ENCODE measurements around the gene EVI2B.
"Not testable (repeated sequence)": the region's sequence is repeated elsewhere in the genome, so short reads cannot be mapped to it uniquely, and the experiment has no call there.

The EVI2B gene

GRCh38 chr17:31272236-31272635, 41.6 kb downstream of the EVI2B start:
- Mint-ChIP-seq H3K9me3 (no peaks in the 10 kb centered on the region), H3K36me3 (ENCODE audit: low read depth) (peaks cover 13% of the 10 kb centered on the region), H3K4me1 (ENCODE audit: low read depth) (peaks cover 1% of the 10 kb centered on the region), H3K4me3 (no peak overlapping the region), H3K27me3 (ENCODE audit: low read depth) (no peaks in the 10 kb centered on the region), H3K27ac (no peak overlapping the region)

DNA sequence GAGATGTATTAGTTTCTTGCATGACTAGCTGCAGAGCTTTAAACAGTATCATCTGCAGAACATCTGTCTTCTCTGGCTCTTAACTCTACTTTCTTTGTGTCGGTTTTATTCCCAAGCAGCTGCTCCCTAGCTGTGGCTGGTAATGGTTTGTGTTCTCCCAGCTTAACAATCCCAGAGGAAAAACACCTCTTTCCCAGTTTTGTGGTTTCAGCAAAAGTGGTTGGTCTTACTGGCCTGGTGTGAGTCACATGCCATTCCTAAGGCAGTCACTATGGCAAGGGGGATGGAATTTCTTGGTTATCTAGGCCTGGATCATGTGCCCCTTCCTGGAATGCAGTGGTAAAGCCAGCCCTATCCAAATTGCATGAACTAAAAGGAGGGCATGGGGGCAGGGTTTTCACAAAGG, 44.3 kb downstream of the EVI2B start:
- H3K27me3 Mint-ChIP-seq (ENCODE audit: low read depth) = no peaks in the 10 kb centered on the region
- peaks cover 1% of the 10 kb centered on the region for H3K4me1 Mint-ChIP-seq (ENCODE audit: low read depth)
- no peak overlapping the region for H3K4me3 Mint-ChIP-seq
- H3K36me3 Mint-ChIP-seq (ENCODE audit: low read depth) = peaks cover 15% of the 10 kb centered on the region
- no peaks in the 10 kb centered on the region for H3K9me3 Mint-ChIP-seq
- no peak overlapping the region for H3K27ac Mint-ChIP-seq

DNA sequence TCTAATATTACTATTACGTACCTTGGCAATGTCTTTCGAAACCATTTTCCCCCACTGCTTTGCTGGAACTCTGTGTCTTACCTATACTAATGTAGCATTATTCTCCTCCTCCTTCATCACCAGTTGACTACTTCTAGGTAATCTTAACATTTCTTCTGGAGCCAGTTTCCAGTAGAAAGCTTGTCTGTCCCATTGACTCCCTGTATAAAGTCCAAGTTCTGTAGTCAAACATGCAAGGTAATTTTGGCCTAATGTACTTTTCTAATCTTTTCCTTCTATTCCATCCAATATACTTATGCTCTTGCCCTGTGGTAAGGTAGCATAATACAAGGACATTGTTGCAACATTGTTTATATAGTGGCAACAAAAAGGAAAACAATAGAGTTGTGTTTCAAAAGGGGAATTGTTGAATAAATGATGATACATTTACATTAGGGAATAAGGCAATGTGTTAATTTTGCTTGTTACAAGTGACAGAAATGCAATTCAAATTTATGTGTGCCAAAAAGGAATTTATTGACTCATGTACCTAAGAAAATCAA, 44.7 kb downstream of the EVI2B start:
- H3K27ac Mint-ChIP-seq = no peak overlapping the region
- H3K4me1 Mint-ChIP-seq (ENCODE audit: low read depth) = no peaks in the 10 kb centered on the region
- H3K4me3 Mint-ChIP-seq = no peak overlapping the region
- H3K9me3 Mint-ChIP-seq = no peaks in the 10 kb centered on the region
- H3K27me3 Mint-ChIP-seq (ENCODE audit: low read depth) = no peaks in the 10 kb centered on the region
- peaks cover 15% of the 10 kb centered on the region for H3K36me3 Mint-ChIP-seq (ENCODE audit: low read depth)

DNA sequence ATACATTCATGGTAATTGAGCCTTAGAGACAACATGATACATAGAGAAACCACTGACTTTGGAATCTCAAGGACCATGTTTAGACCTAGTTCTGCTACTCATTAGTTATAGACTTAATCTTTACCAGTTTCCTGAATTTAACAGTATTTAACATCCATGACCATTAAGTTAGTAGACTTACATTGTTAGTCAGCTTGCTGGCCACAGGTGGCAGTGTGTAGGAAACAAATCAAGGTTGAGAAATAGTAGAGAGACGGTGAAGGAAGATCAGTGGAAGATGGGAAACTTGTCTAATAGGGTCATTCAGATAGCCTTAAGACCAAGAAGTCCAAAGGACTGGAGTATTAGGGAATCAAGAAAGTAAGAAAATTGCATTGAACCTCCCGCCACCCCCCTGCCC, 47.8 kb downstream of the EVI2B start:
- Mint-ChIP-seq H3K4me3 (no peak overlapping the region), H3K4me1 (ENCODE audit: low read depth) (no peaks in the 10 kb centered on the region), H3K36me3 (ENCODE audit: low read depth) (peaks cover 7% of the 10 kb centered on the region), H3K27me3 (ENCODE audit: low read depth) (no peaks in the 10 kb centered on the region), H3K9me3 (no peaks in the 10 kb centered on the region), H3K27ac (no peak overlapping the region)

DNA sequence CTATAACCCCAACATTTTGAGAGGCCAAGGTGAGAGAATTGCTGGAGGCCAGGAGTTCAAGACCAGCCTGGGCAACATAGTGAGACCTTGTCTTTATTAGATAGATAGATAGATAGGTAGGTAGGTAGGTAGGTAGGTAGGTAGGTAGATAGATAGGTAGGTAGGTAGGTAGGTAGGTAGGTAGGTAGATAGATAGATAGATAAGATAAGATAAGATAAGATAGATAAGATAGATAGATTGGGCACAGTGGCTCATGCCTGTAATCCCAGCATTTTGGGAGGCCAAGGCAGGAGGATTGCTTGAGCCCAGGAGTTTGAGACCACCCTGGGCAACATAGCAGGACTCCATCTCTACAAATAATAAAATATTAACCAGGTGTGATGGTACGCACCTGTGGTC, 50.9 kb downstream of the EVI2B start:
- H3K4me1 Mint-ChIP-seq (ENCODE audit: low read depth); H3K27ac Mint-ChIP-seq; H3K4me3 Mint-ChIP-seq; H3K36me3 Mint-ChIP-seq (ENCODE audit: low read depth); H3K9me3 Mint-ChIP-seq; H3K27me3 Mint-ChIP-seq (ENCODE audit: low read depth): not testable (repeated sequence)

DNA sequence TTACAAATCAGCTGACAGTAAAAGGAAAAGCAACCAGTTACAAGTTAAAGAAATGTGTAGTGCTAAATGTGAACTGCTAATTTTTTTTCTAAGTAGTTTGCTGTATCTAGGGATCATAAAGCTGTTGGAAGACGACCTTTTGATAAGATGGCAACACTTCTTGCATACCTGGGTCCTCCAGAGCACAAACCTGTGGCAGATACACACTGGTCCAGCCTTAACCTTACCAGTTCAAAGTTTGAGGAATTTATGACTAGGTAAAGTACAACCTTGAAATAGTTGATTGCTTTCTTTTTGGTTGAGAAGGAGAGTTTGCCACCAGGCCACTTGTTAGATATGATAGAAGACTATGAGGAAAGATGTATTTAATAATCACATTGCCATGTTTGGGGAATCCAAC, 52.3 kb downstream of the EVI2B start:
- H3K4me1 Mint-ChIP-seq (ENCODE audit: low read depth) = no peaks in the 10 kb centered on the region
- peaks cover 8% of the 10 kb centered on the region for H3K36me3 Mint-ChIP-seq (ENCODE audit: low read depth)
- no peak overlapping the region for H3K4me3 Mint-ChIP-seq
- no peaks in the 10 kb centered on the region for H3K9me3 Mint-ChIP-seq
- H3K27me3 Mint-ChIP-seq (ENCODE audit: low read depth) = no peaks in the 10 kb centered on the region
- no peak overlapping the region for H3K27ac Mint-ChIP-seq

DNA sequence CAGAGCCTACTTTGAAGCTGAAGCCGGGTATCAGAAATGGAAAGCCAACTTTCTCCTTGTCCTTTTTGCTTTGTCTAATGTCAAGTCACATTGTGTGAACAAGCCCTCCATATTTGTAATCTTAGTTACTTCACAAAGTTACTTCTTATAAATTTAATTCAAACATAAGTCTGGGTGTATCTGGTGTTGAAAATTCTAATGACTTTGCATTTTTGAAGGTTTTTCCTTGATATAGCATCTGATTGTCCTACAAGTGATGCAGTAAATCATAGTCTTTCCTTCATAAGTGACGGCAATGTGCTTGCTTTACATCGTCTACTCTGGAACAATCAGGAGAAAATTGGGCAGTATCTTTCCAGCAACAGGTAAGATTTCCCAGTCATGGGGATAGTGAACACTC, 53.7 kb downstream of the EVI2B start:
- Mint-ChIP-seq H3K4me1 (ENCODE audit: low read depth) (no peaks in the 10 kb centered on the region), H3K27me3 (ENCODE audit: low read depth) (no peaks in the 10 kb centered on the region), H3K9me3 (no peaks in the 10 kb centered on the region), H3K36me3 (ENCODE audit: low read depth) (peaks cover 3% of the 10 kb centered on the region), H3K4me3 (no peak overlapping the region), H3K27ac (no peak overlapping the region)

- no peaks in the 10 kb centered on the region for H3K9me3 Mint-ChIP-seq
- no peak overlapping the region for H3K27ac Mint-ChIP-seq
- no peak overlapping the region for H3K4me3 Mint-ChIP-seq
- H3K4me1 Mint-ChIP-seq (ENCODE audit: low read depth) = no peaks in the 10 kb centered on the region
- H3K36me3 Mint-ChIP-seq (ENCODE audit: low read depth) = peaks cover 3% of the 10 kb centered on the region
- no peaks in the 10 kb centered on the region for H3K27me3 Mint-ChIP-seq (ENCODE audit: low read depth)
These were observed 56.9 kb downstream of the EVI2B start for GRCh38 chr17:31256936-31257335.

- no peaks in the 10 kb centered on the region for H3K9me3 Mint-ChIP-seq
- no peaks in the 10 kb centered on the region for H3K27me3 Mint-ChIP-seq (ENCODE audit: low read depth)
- no peaks in the 10 kb centered on the region for H3K36me3 Mint-ChIP-seq (ENCODE audit: low read depth)
- H3K4me1 Mint-ChIP-seq (ENCODE audit: low read depth) = peaks cover 2% of the 10 kb centered on the region
- H3K4me3 Mint-ChIP-seq = no peak overlapping the region
- no peak overlapping the region for H3K27ac Mint-ChIP-seq
These were observed 59.2 kb downstream of the EVI2B start for GRCh38 chr17:31254654-31255053.

Data from T-helper 1 cell treated with Interleukin-12 subunit alpha and Interleukin-12 subunit beta and Interleukin-4 antibody, amounts not matched to agents 30 μg/mL and 1 μg/mL, for 36 hours (primary cell).